Ectodermal cell (in vitro differentiated cells): ENCODE results near the gene C1QTNF8. TPM values are rescaled to one million over a fixed set of nuclear protein-coding genes. Genes with fewer than 3 reads are reported as not detected.

Experiments used
- H3K27ac ChIP-seq: 2 replicates; pipeline ENCODE4 v1.7.0; 2013; ENCODE audit warnings: mild to moderate bottlenecking, low read depth, low read length; ENCODE audit not compliant: insufficient read depth, poor library complexity, severe bottlenecking
- H3K27me3 ChIP-seq: 2 replicates; pipeline ENCODE4 v1.7.0; 2013; ENCODE audit warnings: mild to moderate bottlenecking, low read length; ENCODE audit not compliant: insufficient read depth, control insufficient read depth, poor library complexity, severe bottlenecking
- H3K36me3 ChIP-seq: one replicate; pipeline ENCODE4 v1.7.0; 2013; ENCODE audit warnings: low read length; ENCODE audit not compliant: control insufficient read depth, insufficient read depth
- H3K4me1 ChIP-seq: one replicate; pipeline ENCODE4 v1.7.0; 2013; ENCODE audit warnings: low read length; ENCODE audit not compliant: control insufficient read depth, insufficient read depth
- H3K4me3 ChIP-seq: 2 replicates; pipeline ENCODE4 v1.7.0; 2013; ENCODE audit warnings: low read depth, low read length, control low read depth; ENCODE audit not compliant: insufficient read depth
- H3K9me3 ChIP-seq: 2 replicates; pipeline ENCODE4 v1.7.0; 2013; ENCODE audit warnings: mild to moderate bottlenecking, low read length, moderate library complexity; ENCODE audit not compliant: control insufficient read depth
- WGBS, 2 experiments: methylation state at CpG; one replicate each; pipeline ENCODE4 v1.1.7; 2013; ENCODE audit warnings: missing lambda C conversion rate in 2 of 2; 5-methylcytosine and 5-hydroxymethylcytosine counted together
- polyA plus RNA-seq, 4 experiments: library from polyadenylated mRNA; stranded (reverse); fragments of 50-300 nt; gene quantifications; one replicate each; pipeline ENCODE4 v1.2.3, GENCODE V29; 2013

C1QTNF8 gene
- not detected for polyA plus RNA-seq (2013, experiment 1 of 4)
- not detected for polyA plus RNA-seq (2013, experiment 2 of 4)
- polyA plus RNA-seq (2013, experiment 3 of 4), result not detected
- polyA plus RNA-seq (2013, experiment 4 of 4), result not detected

- WGBS, 2 experiments, result 88 to 89% methylated on average over 55 of the region's 55 CpGs
- peaks cover 23% of the 10 kb centered on the region for H3K4me1 ChIP-seq
- H3K27me3 ChIP-seq, result no peaks in the 10 kb centered on the region
- H3K9me3 ChIP-seq, result no peaks in the 10 kb centered on the region
- H3K36me3 ChIP-seq, result no peaks in the 10 kb centered on the region
- H3K27ac ChIP-seq, result no peak within 1 kb of the TSS
- H3K4me3 ChIP-seq, result no peak within 1 kb of the TSS
These were observed at the start of gene C1QTNF8 for GRCh38 chr16:1096169-1097082. Gene C1QTNF8, minus strand, starts transcription at chr16:1096244. Its CDS starts 1,322 bp downstream, at chr16:1094922.

- no peak overlapping the region for H3K4me3 ChIP-seq
- no peaks in the 10 kb centered on the region for H3K9me3 ChIP-seq
- peak overlapping the region; percentile 67 for H3K27ac ChIP-seq
- 56 to 60% methylated on average over 30 of the region's 30 CpGs for WGBS, 2 experiments
- no peaks in the 10 kb centered on the region for H3K27me3 ChIP-seq
- H3K36me3 ChIP-seq, result no peaks in the 10 kb centered on the region
- peaks cover 14% of the 10 kb centered on the region for H3K4me1 ChIP-seq
These were observed 49.5 kb upstream of the C1QTNF8 start for GRCh38 chr16:1145383-1146100.

- Histone ChIP-seq H3K36me3 (no peaks in the 10 kb centered on the region), H3K27me3 (no peaks in the 10 kb centered on the region), H3K9me3 (no peaks in the 10 kb centered on the region), H3K4me1 (peaks cover 14% of the 10 kb centered on the region), H3K4me3 (no peak overlapping the region), H3K27ac (peak overlapping the region; percentile 67)
- WGBS, 2 experiments, result 69 to 70% methylated on average over 46 of the region's 46 CpGs
These were observed 48.7 kb upstream of the C1QTNF8 start for GRCh38 chr16:1144476-1145382.

- WGBS, 2 experiments, result 91 to 93% methylated on average over 23 of the region's 23 CpGs
- no peak overlapping the region for H3K27ac ChIP-seq
These were observed 47.9 kb upstream of the C1QTNF8 start for GRCh38 chr16:1143761-1144450.

GRCh38 chr16:1142911-1143310 is 46.9 kb upstream of the C1QTNF8 start:
- Histone ChIP-seq H3K4me3 (no peak overlapping the region), H3K36me3 (no peaks in the 10 kb centered on the region), H3K27me3 (no peaks in the 10 kb centered on the region), H3K9me3 (no peaks in the 10 kb centered on the region), H3K4me1 (peaks cover 14% of the 10 kb centered on the region), H3K27ac (no peak overlapping the region)
- WGBS, 2 experiments, result 85 to 87% methylated on average over 19 of the region's 19 CpGs

More at GRCh38 chr16:1143761-1144450, 47.9 kb upstream of the C1QTNF8 start:
- H3K4me3 ChIP-seq, result no peak overlapping the region
- no peaks in the 10 kb centered on the region for H3K27me3 ChIP-seq
- no peaks in the 10 kb centered on the region for H3K9me3 ChIP-seq
- H3K36me3 ChIP-seq, result no peaks in the 10 kb centered on the region
- H3K4me1 ChIP-seq, result peaks cover 14% of the 10 kb centered on the region

GRCh38 chr16:1141716-1142115 is 45.7 kb upstream of the C1QTNF8 start:
- Histone ChIP-seq H3K4me3 (no peak overlapping the region), H3K27me3 (no peaks in the 10 kb centered on the region), H3K4me1 (peaks cover 14% of the 10 kb centered on the region), H3K36me3 (no peaks in the 10 kb centered on the region), H3K27ac (no peak overlapping the region), H3K9me3 (no peaks in the 10 kb centered on the region)
- WGBS, 2 experiments, result 91 to 92% methylated on average over 8 of the region's 8 CpGs

- no peak overlapping the region for H3K4me3 ChIP-seq
- H3K27me3 ChIP-seq, result no peaks in the 10 kb centered on the region
- H3K27ac ChIP-seq, result no peak overlapping the region
- H3K36me3 ChIP-seq, result no peaks in the 10 kb centered on the region
- no peaks in the 10 kb centered on the region for H3K9me3 ChIP-seq
- WGBS, 2 experiments, result 86 to 93% methylated on average over 8 of the region's 8 CpGs
- H3K4me1 ChIP-seq, result peaks cover 14% of the 10 kb centered on the region
These were observed 45.1 kb upstream of the C1QTNF8 start for GRCh38 chr16:1141191-1141590.

- WGBS, 2 experiments, result 88 to 91% methylated on average over 23 of the region's 23 CpGs
- no peak overlapping the region for H3K4me3 ChIP-seq
- H3K27me3 ChIP-seq, result no peaks in the 10 kb centered on the region
These were observed 44.6 kb upstream of the C1QTNF8 start for GRCh38 chr16:1140582-1141162.

GRCh38 chr16:1137604-1138003 is 41.6 kb upstream of the C1QTNF8 start:
- Histone ChIP-seq H3K27ac (no peak overlapping the region), H3K27me3 (no peaks in the 10 kb centered on the region), H3K4me3 (no peak overlapping the region), H3K4me1 (no peaks in the 10 kb centered on the region), H3K9me3 (no peaks in the 10 kb centered on the region), H3K36me3 (no peaks in the 10 kb centered on the region)
- WGBS, 2 experiments, result 88 to 91% methylated on average over 24 of the region's 24 CpGs

More at GRCh38 chr16:1140582-1141162, 44.6 kb upstream of the C1QTNF8 start:
- Histone ChIP-seq H3K9me3 (no peaks in the 10 kb centered on the region), H3K36me3 (no peaks in the 10 kb centered on the region), H3K27ac (no peak overlapping the region), H3K4me1 (peaks cover 10% of the 10 kb centered on the region)
